PC-3 (cell line): ENCODE measurements around the gene PABPN1L. TPM values are rescaled to one million over a fixed set of nuclear protein-coding genes. Genes with fewer than 3 reads are reported as not detected.

Source experiments
- ATAC-seq: fragments of 200-7000 bp; cut with Tn5 transposase; 2 replicates; pipeline ENCODE4 v1.9.1; 2020; ENCODE audit warnings: mild to moderate bottlenecking, moderate library complexity
- BruUV-seq: library from RNA; stranded (reverse); fragments of 400-500 nt; replicated peaks from 2 replicates; lab custom pipeline; 2021; lab: Mats Ljungman, UMichigan
- CTCF ChIA-PET: fragments of 300-600 bp; sonication (Branson Sonifier 250); formaldehyde crosslinking; loops from one replicate; lab custom pipeline; 2022; ENCODE audit warnings: antibody characterized with exemption; lab: Charles Lee
- POLR2A ChIA-PET: fragments of 300-600 bp; sonication (Branson Sonifier 250); formaldehyde crosslinking; loops from one replicate; lab custom pipeline; 2022; ENCODE audit warnings: antibody characterized with exemption; ENCODE audit not compliant: unreplicated experiment; lab: Charles Lee
- DNase-seq: peaks from one replicate; pipeline ENCODE4 v3.0.0-alpha.2; 2015
- H2AFZ ChIP-seq: fragments of 300-600 bp; sonication (generic); 2 replicates; pipeline ENCODE4 v1.6.0; 2016; ENCODE audit warnings: antibody characterized with exemption, low read length
- H3F3A ChIP-seq: fragments of 300-600 bp; sonication (generic); one replicate; pipeline ENCODE4 v1.6.0; 2017; ENCODE audit warnings: antibody characterized with exemption, low read length, control low read depth, mild to moderate bottlenecking; ENCODE audit not compliant: unreplicated experiment
- H3K27ac ChIP-seq: fragments of 300-600 bp; sonication (generic); 2 replicates; pipeline ENCODE4 v1.5.1; 2016; ENCODE audit warnings: mild to moderate bottlenecking, low read length
- H3K27me3 ChIP-seq: fragments of 300-600 bp; sonication (generic); 2 replicates; pipeline ENCODE4 v1.6.1; 2016; ENCODE audit warnings: low read length, mixed read lengths
- H3K36me3 ChIP-seq: fragments of 300-600 bp; sonication (generic); 2 replicates; pipeline ENCODE4 v1.6.1; 2016; ENCODE audit warnings: low read depth, mixed run types, low read length, mixed read lengths
- H3K4me1 ChIP-seq: fragments of 300-600 bp; sonication (generic); 2 replicates; pipeline ENCODE4 v1.5.1; 2016; ENCODE audit warnings: low read length; ENCODE audit not compliant: insufficient read depth
- H3K4me2 ChIP-seq: fragments of 300-600 bp; sonication (generic); 2 replicates; pipeline ENCODE4 v1.6.0; 2016; ENCODE audit warnings: low read length
- H3K4me3 ChIP-seq: fragments of 300-600 bp; sonication (generic); 2 replicates; pipeline ENCODE4 v1.5.1; 2016; ENCODE audit warnings: mild to moderate bottlenecking, low read length, mixed read lengths
- H3K79me2 ChIP-seq: fragments of 300-600 bp; sonication (generic); 2 replicates; pipeline ENCODE4 v1.6.1; 2017; ENCODE audit warnings: low read length, mixed read lengths
- H3K9ac ChIP-seq: fragments of 300-600 bp; sonication (generic); 2 replicates; pipeline ENCODE4 v1.6.0; 2016; ENCODE audit warnings: mild to moderate bottlenecking, low read length
- H3K9me2 ChIP-seq: fragments of 300-600 bp; sonication (generic); replicated peaks from 2 replicates; pipeline ENCODE4 v1.6.1; 2016; ENCODE audit warnings: mixed run types, low read length, mixed read lengths
- H3K9me3 ChIP-seq: fragments of 300-600 bp; sonication (generic); 2 replicates; pipeline ENCODE4 v1.6.1; 2016; ENCODE audit warnings: low read length, mixed read lengths
- H4K20me1 ChIP-seq: fragments of 300-600 bp; sonication (generic); 2 replicates; pipeline ENCODE4 v1.6.1; 2016; ENCODE audit warnings: low read length, mixed read lengths
- EZH2 ChIP-seq: fragments of 300-600 bp; sonication (generic); IDR thresholded peaks from one replicate; pipeline ENCODE4 v1.6.1; 2017; ENCODE audit warnings: antibody characterized with exemption, mild to moderate bottlenecking, low read length; ENCODE audit not compliant: unreplicated experiment
- EZH2phosphoT487 ChIP-seq: fragments of 300-600 bp; sonication (generic); IDR thresholded peaks from 2 replicates; pipeline ENCODE4 v1.6.1; 2018; ENCODE audit warnings: mild to moderate bottlenecking, antibody characterized with exemption, low read length, borderline replicate concordance
- intact Hi-C: fragments of 100-400 bp; cut with micrococcal nuclease; formaldehyde crosslinking; loops from 2 replicates; pipeline ENCODE4 v1.9.0; 2023
- total RNA-seq: library from RNA; depleted of rRNA; stranded (reverse); fragments of >200 nt; gene quantifications from 2 replicates; pipeline ENCODE4 v1.2.3, GENCODE V29; 2014
- TF ChIP-seq, protein P1 (sequence below): fragments of 300-600 bp; sonication (generic); conservative IDR thresholded peaks from 2 replicates; pipeline ENCODE4 v1.5.1; 2017; ENCODE audit warnings: antibody characterized with exemption, low read depth, mild to moderate bottlenecking, low read length

PABPN1L gene
- total RNA-seq, 1 experiment from 2014 or later: not detected

DNA sequence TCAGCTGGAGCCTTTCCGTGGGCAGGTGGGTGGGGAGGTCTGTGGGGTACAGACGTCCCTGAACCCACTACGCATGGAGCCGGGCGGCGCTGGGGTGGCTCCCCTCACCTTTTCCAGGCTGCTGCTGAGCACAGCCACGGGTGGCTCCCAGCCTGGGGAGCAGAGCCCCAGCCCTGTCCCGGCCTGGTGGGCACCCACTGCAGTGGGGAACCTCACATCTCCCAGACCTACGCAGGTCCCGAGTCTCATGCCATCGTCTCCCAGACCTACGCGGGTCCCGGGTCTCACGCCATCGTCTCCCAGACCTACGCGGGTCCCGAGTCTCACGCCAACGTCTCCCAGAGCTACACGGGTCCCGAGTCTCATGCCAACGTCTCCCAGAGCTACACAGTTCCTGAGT is 37.7 kb downstream of the PABPN1L start:
- Histone ChIP-seq H4K20me1 (no peaks in the 10 kb centered on the region), H3K4me2 (no peak overlapping the region), H3K79me2 (no peaks in the 10 kb centered on the region), H3K36me3 (no peaks in the 10 kb centered on the region), H3K4me3 (no peak overlapping the region), H3K4me1 (no peaks in the 10 kb centered on the region), H3K9me2 (no peaks in the 10 kb centered on the region), H3K27ac (no peak overlapping the region), H3F3A (no peaks in the 10 kb centered on the region), H3K9me3 (no peaks in the 10 kb centered on the region), H3K9ac (no peak overlapping the region), H3K27me3 (no peaks in the 10 kb centered on the region), H2AFZ (no peak overlapping the region)
- intact Hi-C loops: no loop called here
- TF ChIP-seq EZH2phosphoT487 (no peak), EZH2 (no peak)
- TF ChIP-seq, protein P1, sequence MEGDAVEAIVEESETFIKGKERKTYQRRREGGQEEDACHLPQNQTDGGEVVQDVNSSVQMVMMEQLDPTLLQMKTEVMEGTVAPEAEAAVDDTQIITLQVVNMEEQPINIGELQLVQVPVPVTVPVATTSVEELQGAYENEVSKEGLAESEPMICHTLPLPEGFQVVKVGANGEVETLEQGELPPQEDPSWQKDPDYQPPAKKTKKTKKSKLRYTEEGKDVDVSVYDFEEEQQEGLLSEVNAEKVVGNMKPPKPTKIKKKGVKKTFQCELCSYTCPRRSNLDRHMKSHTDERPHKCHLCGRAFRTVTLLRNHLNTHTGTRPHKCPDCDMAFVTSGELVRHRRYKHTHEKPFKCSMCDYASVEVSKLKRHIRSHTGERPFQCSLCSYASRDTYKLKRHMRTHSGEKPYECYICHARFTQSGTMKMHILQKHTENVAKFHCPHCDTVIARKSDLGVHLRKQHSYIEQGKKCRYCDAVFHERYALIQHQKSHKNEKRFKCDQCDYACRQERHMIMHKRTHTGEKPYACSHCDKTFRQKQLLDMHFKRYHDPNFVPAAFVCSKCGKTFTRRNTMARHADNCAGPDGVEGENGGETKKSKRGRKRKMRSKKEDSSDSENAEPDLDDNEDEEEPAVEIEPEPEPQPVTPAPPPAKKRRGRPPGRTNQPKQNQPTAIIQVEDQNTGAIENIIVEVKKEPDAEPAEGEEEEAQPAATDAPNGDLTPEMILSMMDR: no peak
- ChIA-PET POLR2A (no interaction called here), CTCF (no interaction called here)
- ATAC-seq (no peak), DNase-seq (no peak)
- BruUV-seq: no TSS peak

DNA sequence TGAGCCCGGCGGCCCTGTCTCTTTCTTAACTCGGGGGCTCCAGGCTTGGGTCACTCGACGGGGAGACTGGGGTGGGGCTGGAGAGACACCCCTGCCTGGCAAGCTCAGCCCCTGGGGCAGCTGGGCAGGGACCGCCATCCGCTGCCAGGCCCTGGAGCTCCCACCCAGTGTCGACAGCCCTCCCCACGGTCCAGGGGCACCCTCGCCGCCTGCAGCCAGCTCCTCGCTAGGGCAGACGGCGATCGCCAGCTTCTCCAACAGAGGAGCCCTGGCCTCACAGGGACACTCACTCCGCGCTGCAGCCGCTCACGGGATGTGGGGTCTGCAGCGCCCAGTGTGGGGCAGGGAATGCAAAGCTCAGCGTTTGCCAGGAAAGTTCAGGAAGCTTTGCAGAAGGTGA is 38.7 kb downstream of the PABPN1L start:
- no peaks in the 10 kb centered on the region for H3K79me2 ChIP-seq
- ATAC-seq (no peak), DNase-seq (no peak)
- H3K27me3 ChIP-seq: no peaks in the 10 kb centered on the region
- BruUV-seq: no TSS peak
- ChIA-PET POLR2A (no interaction called here), CTCF (no interaction called here)
- H3K4me3 ChIP-seq: no peak overlapping the region
- H3F3A ChIP-seq: no peaks in the 10 kb centered on the region
- no peaks in the 10 kb centered on the region for H3K9me2 ChIP-seq
- no peak overlapping the region for H3K9ac ChIP-seq
- intact Hi-C loops: no loop called here
- H3K27ac ChIP-seq: no peak overlapping the region
- H3K4me2 ChIP-seq: no peak overlapping the region
- no peaks in the 10 kb centered on the region for H3K36me3 ChIP-seq
- no peaks in the 10 kb centered on the region for H3K9me3 ChIP-seq
- no peak for TF ChIP-seq EZH2phosphoT487
- no peak for TF ChIP-seq EZH2
- TF ChIP-seq, protein P1: no peak
- H4K20me1 ChIP-seq: no peaks in the 10 kb centered on the region
- H2AFZ ChIP-seq: no peak overlapping the region
- H3K4me1 ChIP-seq: no peaks in the 10 kb centered on the region

DNA sequence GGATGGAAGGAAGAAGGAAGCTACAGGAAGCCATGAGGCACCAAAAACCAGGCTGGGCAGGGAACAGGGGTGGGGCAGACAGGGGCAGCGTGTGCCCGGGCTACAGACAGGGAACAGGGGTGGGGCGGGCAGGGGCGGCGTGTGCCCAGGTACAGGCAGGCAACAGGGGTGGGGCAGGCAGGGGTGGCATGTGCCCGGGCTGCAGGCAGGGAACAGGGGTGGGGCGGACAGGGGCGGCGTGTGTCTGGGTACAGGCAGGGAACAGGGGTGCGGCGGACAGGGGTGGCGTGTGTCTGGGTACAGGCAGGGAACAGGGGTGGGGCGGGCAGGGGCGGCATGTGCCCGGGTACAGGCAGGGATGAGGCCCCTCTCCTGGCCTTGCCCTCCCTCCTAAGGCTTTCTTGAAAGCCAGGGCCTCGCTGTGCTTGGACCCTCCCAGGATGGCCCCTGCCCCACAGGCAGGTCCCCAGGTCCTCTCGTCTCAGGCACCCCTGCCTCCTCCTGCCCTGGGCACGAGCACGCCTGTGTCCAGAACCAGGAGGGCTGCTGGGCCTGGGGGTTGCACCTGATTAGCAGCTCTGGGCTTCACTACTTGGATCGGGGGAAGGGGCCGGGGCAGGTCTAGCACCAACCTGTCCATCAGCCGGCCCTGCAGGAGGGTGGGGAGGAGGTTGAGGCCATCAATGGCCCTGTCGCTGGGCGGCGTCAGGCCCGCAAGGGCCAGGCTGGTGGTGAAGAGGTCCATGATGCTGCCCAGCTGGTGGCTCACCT is 40.2 kb downstream of the PABPN1L start:
- POLR2A ChIA-PET: no interaction called here

More for the DNA sequence above, 40.2 kb downstream of the PABPN1L start:
- no peak overlapping the region for H3K27ac ChIP-seq
- H3K27me3 ChIP-seq: no peaks in the 10 kb centered on the region
- H3K4me2 ChIP-seq: no peak overlapping the region
- H3K4me3 ChIP-seq: no peak overlapping the region
- H2AFZ ChIP-seq: no peak overlapping the region
- DNase-seq (no peak), ATAC-seq (no peak)
- no peaks in the 10 kb centered on the region for H3F3A ChIP-seq
- BruUV-seq: no TSS peak
- H3K9me2 ChIP-seq: no peaks in the 10 kb centered on the region
- CTCF ChIA-PET: no interaction called here
- no peak overlapping the region for H3K9ac ChIP-seq
- TF ChIP-seq, protein P1: no peak
- TF ChIP-seq EZH2phosphoT487 (no peak), EZH2 (no peak)
- H3K36me3 ChIP-seq: no peaks in the 10 kb centered on the region
- no peaks in the 10 kb centered on the region for H4K20me1 ChIP-seq
- H3K9me3 ChIP-seq: no peaks in the 10 kb centered on the region
- intact Hi-C loops: no loop called here
- H3K79me2 ChIP-seq: no peaks in the 10 kb centered on the region
- no peaks in the 10 kb centered on the region for H3K4me1 ChIP-seq
